SK-N-SH (cell line): ENCODE data around the gene RHBDL3. TPM values are rescaled to one million over a fixed set of nuclear protein-coding genes. Genes with fewer than 3 reads are reported as not detected.

ENCODE experiments used
- CTCF ChIA-PET: fragments of 300-600, 350-600 bp; formaldehyde crosslinking; extraction: SDS; loops from one replicate; lab custom pipeline; 2021; lab: Yijun Ruan, JAX
- POLR2A ChIA-PET: fragments of 350-600 bp; sonication (Branson Sonifier 250); formaldehyde crosslinking; extraction: SDS; loops from one replicate; lab custom pipeline; 2020; ENCODE audit warnings: antibody characterized with exemption, inconsistent platforms; lab: Yijun Ruan, JAX
- DNase-seq: peaks from one replicate; pipeline ENCODE4 v3.0.0; 2012
- H2AFZ ChIP-seq: fragments of 200-600 bp; sonication (generic); 2 replicates; pipeline ENCODE4 v1.8.1; 2016; ENCODE audit warnings: antibody characterized with exemption, mild to moderate bottlenecking, low read depth
- H3F3A ChIP-seq: fragments of 200-600 bp; sonication (generic); replicated peaks from 2 replicates; pipeline ENCODE3; 2016; ENCODE audit warnings: antibody characterized with exemption, mild to moderate bottlenecking; ENCODE audit not compliant: insufficient read depth
- H3K27ac ChIP-seq, 2 experiments: fragments of 200-500 bp in 1 of 2; fragments of 200-600 bp in 1 of 2; sonication (Bioruptor generic) in 1 of 2; sonication (generic), shearing (Covaris generic) in 1 of 2; 2 replicates each; pipeline versions ENCODE4 v1.5.1 to v1.6.1; 2014 to 2016; ENCODE audit warnings: low read depth in 2 of 2, inconsistent platforms in 1 of 2, low read length in 1 of 2, mild to moderate bottlenecking in 1 of 2, mixed read lengths in 1 of 2
- H3K27me3 ChIP-seq: fragments of 200-600 bp; sonication (generic), shearing (Covaris generic); 2 replicates; pipeline ENCODE4 v1.6.1; 2016; ENCODE audit warnings: mixed run types; ENCODE audit not compliant: insufficient read depth
- H3K36me3 ChIP-seq, 2 experiments: fragments of 200-500 bp in 1 of 2; fragments of 200-600 bp in 1 of 2; sonication (Bioruptor generic) in 1 of 2; sonication (generic) in 1 of 2; replicated peaks in 1 of 2; 2 replicates each; pipeline versions ENCODE3 to v1.5.1; 2014 to 2016; ENCODE audit warnings: low read length in 1 of 2, mild to moderate bottlenecking in 1 of 2; ENCODE audit not compliant: insufficient read depth in 2 of 2, control insufficient read depth in 1 of 2
- H3K4me1 ChIP-seq, 2 experiments: fragments of 200-500 bp in 1 of 2; fragments of 200-600 bp in 1 of 2; sonication (Bioruptor generic) in 1 of 2; sonication (generic), shearing (Covaris generic) in 1 of 2; 2 replicates each; pipeline versions ENCODE4 v1.5.1 to v1.6.1; 2014 to 2016; ENCODE audit warnings: low read depth in 1 of 2, low read length in 1 of 2, mixed run types in 1 of 2; ENCODE audit not compliant: insufficient read depth in 2 of 2, control insufficient read depth in 1 of 2
- H3K4me2 ChIP-seq: fragments of 200-600 bp; sonication (generic), shearing (Covaris generic); 2 replicates; pipeline ENCODE4 v1.6.1; 2017; ENCODE audit warnings: mixed run types
- H3K4me3 ChIP-seq, 2 experiments: fragments of 200-500 bp in 1 of 2; fragments of 200-600 bp in 1 of 2; sonication (Bioruptor generic) in 1 of 2; sonication (generic), shearing (Covaris generic) in 1 of 2; 2 replicates each; pipeline versions ENCODE4 v1.5.1 to v1.8.1; 2014 to 2016; ENCODE audit warnings: low read depth in 2 of 2, inconsistent platforms in 1 of 2, low read length in 1 of 2, mild to moderate bottlenecking in 1 of 2, mixed read lengths in 1 of 2, moderate library complexity in 1 of 2
- H3K79me2 ChIP-seq: fragments of 200-600 bp; sonication (generic); 2 replicates; pipeline ENCODE4 v1.8.1; 2017; ENCODE audit warnings: mild to moderate bottlenecking; ENCODE audit not compliant: insufficient read depth
- H3K9ac ChIP-seq: fragments of 200-600 bp; sonication (generic); 2 replicates; pipeline ENCODE4 v1.6.1; 2017; ENCODE audit warnings: mixed run types
- H3K9me2 ChIP-seq: fragments of 200-600 bp; sonication (generic); 2 replicates; pipeline ENCODE4 v1.6.1; 2017; ENCODE audit warnings: mixed run types
- H3K9me3 ChIP-seq: fragments of 200-600 bp; sonication (generic); 2 replicates; pipeline ENCODE4 v1.6.1; 2017; ENCODE audit warnings: mixed run types, mild to moderate bottlenecking, moderate library complexity
- H4K20me1 ChIP-seq: fragments of 200-600 bp; sonication (generic); 2 replicates; pipeline ENCODE4 v1.6.1; 2017; ENCODE audit warnings: mild to moderate bottlenecking, mixed run types; ENCODE audit not compliant: insufficient read depth
- CTCF ChIP-seq: fragments of 200-600 bp; sonication (generic); IDR thresholded peaks from 2 replicates; pipeline ENCODE4 v1.6.1; 2017; ENCODE audit warnings: antibody characterized with exemption, mild to moderate bottlenecking, moderate library complexity
- ELF1 ChIP-seq: IDR thresholded peaks from 2 replicates; pipeline ENCODE4 v1.4.0; 2012
- NFIC ChIP-seq: IDR thresholded peaks from 2 replicates; pipeline ENCODE4 v1.4.0; 2012; ENCODE audit warnings: borderline replicate concordance
- RAD21 ChIP-seq: IDR thresholded peaks from 2 replicates; pipeline ENCODE4 v1.6.1; 2012; ENCODE audit warnings: mild to moderate bottlenecking, low read length
- RCOR1 ChIP-seq: fragments of 150-350 bp; IDR thresholded peaks from 2 replicates; pipeline ENCODE4 v1.6.1; 2017; ENCODE audit warnings: antibody characterized with exemption, low read length
- SIN3A ChIP-seq: IDR thresholded peaks from 2 replicates; pipeline ENCODE4 v1.6.1; 2012; ENCODE audit warnings: low read depth, mild to moderate bottlenecking, low read length, moderate library complexity, borderline replicate concordance
- TEAD4 ChIP-seq: IDR thresholded peaks from 2 replicates; pipeline ENCODE4 v1.4.0; 2012; ENCODE audit warnings: mild to moderate bottlenecking, borderline replicate concordance; ENCODE audit not compliant: insufficient read depth
- USF1 ChIP-seq: IDR thresholded peaks from 2 replicates; pipeline ENCODE4 v1.4.0; 2012; ENCODE audit warnings: low read depth, borderline replicate concordance
- WGBS: methylation state at CpG from one replicate; pipeline ENCODE4 v1.1.6; 2017; ENCODE audit warnings: low lambda C conversion rate; 5-methylcytosine and 5-hydroxymethylcytosine counted together
- polyA plus RNA-seq, 3 experiments: library from polyadenylated mRNA; depleted of rRNA; stranded (reverse); fragments of >200 nt; gene quantifications; 2 replicates each; pipeline ENCODE4 v1.2.3, GENCODE V29; 2012
- TF ChIP-seq, protein P1 (sequence below): IDR thresholded peaks from 2 replicates; pipeline ENCODE4 v1.4.0; 2012; ENCODE audit warnings: low read depth, borderline replicate concordance
- TF ChIP-seq, protein P2 (sequence below): IDR thresholded peaks from 2 replicates; pipeline ENCODE4 v1.4.0; 2012; ENCODE audit warnings: low read depth

RHBDL3 gene
- polyA plus RNA-seq, 1 of the 3 experiments (the other 2 are of a cell fraction) = 0.72 TPM

DNA sequence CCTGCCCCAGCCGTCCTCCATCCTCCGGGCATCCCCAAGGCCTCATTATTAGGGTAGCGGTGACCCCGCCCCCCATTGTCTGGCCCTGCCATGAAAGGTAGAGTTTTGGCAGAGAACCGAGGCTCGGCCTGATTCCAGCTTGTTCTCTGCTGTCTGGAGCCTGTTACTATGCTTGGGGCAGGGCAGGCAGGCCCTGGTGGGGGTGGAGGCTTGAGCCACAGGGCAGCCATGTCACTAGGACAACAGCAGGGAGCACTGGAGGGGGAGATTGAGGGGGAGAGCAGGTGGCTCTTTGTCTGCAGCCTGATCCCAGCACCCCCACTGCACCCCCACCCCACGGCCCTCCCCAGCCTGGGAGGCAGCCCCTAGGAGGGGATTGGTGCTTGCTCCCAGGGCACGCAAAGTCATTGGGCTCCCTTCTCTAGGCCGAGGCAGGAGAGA is 15.4 kb downstream of the RHBDL3 start:
- Histone ChIP-seq H3K9ac (no peak overlapping the region), H3K9me3 (no peaks in the 10 kb centered on the region), H3K4me1 (peaks cover 0 to 21% of the 10 kb centered on the region in 2 experiments; a peak in 1 of 4 replicates), H2AFZ (no peak overlapping the region), H4K20me1 (no peaks in the 10 kb centered on the region), H3K27ac (no peak overlapping the region), H3K9me2 (no peaks in the 10 kb centered on the region), H3F3A (peaks cover 4% of the 10 kb centered on the region), H3K36me3 (no peaks in the 10 kb centered on the region), H3K4me2 (no peak overlapping the region), H3K79me2 (no peaks in the 10 kb centered on the region), H3K4me3 (no peak overlapping the region), H3K27me3 (no peaks in the 10 kb centered on the region)
- ChIA-PET POLR2A (no interaction called here), CTCF (interaction anchor here (1.4 to 2.2 kb wide), 3 partner anchors 15 to 39 kb away, joined by 3 to 11 read pairs (median 4); partner anchors contain the start of gene RHBDL3)
- no peak for TF ChIP-seq RAD21
- DNase-seq = no peak
- 60% methylated on average over 8 of the region's 9 CpGs for WGBS

GRCh38 chr17:32283745-32284201 is 18.1 kb downstream of the RHBDL3 start:
- Histone ChIP-seq H3K27ac (peak overlapping the region in 1 of 2 experiments; percentile 5; a peak in 1 of 4 replicates), H3K9me2 (no peaks in the 10 kb centered on the region), H3F3A (peaks cover 4% of the 10 kb centered on the region), H4K20me1 (no peaks in the 10 kb centered on the region), H3K9ac (no peak overlapping the region), H3K27me3 (no peaks in the 10 kb centered on the region), H2AFZ (no peak overlapping the region), H3K36me3 (no peaks in the 10 kb centered on the region), H3K4me3 (no peak overlapping the region), H3K4me1 (peaks cover 0 to 17% of the 10 kb centered on the region in 2 experiments; a peak in 1 of 4 replicates), H3K79me2 (no peaks in the 10 kb centered on the region), H3K9me3 (no peaks in the 10 kb centered on the region), H3K4me2 (no peak overlapping the region)
- ChIA-PET POLR2A (no interaction called here), CTCF (no interaction called here)
- no peak for TF ChIP-seq RCOR1
- TF ChIP-seq, protein P1, sequence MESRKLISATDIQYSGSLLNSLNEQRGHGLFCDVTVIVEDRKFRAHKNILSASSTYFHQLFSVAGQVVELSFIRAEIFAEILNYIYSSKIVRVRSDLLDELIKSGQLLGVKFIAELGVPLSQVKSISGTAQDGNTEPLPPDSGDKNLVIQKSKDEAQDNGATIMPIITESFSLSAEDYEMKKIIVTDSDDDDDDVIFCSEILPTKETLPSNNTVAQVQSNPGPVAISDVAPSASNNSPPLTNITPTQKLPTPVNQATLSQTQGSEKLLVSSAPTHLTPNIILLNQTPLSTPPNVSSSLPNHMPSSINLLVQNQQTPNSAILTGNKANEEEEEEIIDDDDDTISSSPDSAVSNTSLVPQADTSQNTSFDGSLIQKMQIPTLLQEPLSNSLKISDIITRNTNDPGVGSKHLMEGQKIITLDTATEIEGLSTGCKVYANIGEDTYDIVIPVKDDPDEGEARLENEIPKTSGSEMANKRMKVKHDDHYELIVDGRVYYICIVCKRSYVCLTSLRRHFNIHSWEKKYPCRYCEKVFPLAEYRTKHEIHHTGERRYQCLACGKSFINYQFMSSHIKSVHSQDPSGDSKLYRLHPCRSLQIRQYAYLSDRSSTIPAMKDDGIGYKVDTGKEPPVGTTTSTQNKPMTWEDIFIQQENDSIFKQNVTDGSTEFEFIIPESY = no peak
- TF ChIP-seq NFIC = no peak
- TF ChIP-seq TEAD4 = no peak
- no peak for TF ChIP-seq CTCF
- TF ChIP-seq USF1 = peak; percentile 59; the same call in 1 of the 2 replicates
- TF ChIP-seq SIN3A = no peak
- TF ChIP-seq ELF1 = no peak
- TF ChIP-seq, protein P2, sequence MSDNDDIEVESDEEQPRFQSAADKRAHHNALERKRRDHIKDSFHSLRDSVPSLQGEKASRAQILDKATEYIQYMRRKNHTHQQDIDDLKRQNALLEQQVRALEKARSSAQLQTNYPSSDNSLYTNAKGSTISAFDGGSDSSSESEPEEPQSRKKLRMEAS = 0 out of 2 replicates have a peak, but pooled peaks have one; percentile 53
- DNase-seq = no peak
- 73% methylated on average over 20 of the region's 20 CpGs for WGBS
